ENCODE measurements around the gene IQGAP1.

Gene IQGAP1

DNA sequence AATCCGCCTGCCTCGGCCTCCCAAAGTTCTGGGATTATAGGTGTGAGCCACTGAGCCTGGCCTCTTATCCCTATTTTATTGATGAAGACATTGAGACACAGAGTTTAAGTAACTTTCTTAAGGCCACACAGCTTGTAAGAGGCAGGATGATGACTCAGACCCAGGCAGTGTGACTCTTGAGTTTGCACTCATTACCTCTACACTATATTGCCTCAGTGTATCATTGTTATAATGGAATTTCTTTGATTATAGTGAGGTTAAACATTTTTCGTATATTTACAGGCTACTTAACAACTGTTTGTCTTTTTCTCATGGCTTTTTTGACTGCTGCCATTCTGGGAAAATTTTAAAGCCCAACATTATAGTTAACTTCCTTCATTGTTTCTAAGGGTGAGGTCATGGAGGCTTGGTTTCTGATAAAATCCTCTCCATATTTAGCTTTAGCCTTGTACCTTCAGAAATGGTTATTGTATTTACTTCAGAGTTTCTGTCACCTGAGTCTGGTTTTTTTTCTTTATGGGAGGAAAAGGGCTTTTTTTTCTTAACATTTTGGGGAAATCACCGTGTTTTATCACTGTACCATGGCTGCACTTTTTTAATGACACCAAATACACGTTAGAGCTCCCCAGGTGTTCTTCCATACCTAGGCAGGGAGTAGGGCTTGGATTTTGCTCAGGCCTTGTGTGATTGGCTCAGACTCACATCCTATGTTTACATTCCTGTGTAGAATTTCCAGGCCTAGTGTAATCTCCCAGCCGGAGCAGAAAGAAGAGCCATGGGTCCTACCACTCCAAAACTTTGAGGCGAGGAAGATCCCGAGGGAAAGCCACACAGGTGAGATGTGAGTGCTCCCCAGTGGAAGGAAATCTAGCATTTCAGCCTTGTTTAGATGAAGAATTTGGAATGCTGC lies 29.7 kb upstream of the IQGAP1 start:
- CTCF ChIA-PET, result interaction anchor here (0.6 to 6.0 kb wide), 5 partner anchors 25 to 124 kb away, joined by 3 to 94 read pairs (median 4); no protein-coding TSS in a partner anchor
- DNase-seq (ENCODE audit: low read depth, low spot score), result no peak
- POLR2A ChIA-PET, result no interaction called here
- TF ChIP-seq, protein P1, sequence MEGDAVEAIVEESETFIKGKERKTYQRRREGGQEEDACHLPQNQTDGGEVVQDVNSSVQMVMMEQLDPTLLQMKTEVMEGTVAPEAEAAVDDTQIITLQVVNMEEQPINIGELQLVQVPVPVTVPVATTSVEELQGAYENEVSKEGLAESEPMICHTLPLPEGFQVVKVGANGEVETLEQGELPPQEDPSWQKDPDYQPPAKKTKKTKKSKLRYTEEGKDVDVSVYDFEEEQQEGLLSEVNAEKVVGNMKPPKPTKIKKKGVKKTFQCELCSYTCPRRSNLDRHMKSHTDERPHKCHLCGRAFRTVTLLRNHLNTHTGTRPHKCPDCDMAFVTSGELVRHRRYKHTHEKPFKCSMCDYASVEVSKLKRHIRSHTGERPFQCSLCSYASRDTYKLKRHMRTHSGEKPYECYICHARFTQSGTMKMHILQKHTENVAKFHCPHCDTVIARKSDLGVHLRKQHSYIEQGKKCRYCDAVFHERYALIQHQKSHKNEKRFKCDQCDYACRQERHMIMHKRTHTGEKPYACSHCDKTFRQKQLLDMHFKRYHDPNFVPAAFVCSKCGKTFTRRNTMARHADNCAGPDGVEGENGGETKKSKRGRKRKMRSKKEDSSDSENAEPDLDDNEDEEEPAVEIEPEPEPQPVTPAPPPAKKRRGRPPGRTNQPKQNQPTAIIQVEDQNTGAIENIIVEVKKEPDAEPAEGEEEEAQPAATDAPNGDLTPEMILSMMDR (IDR thresholded peaks at IDR 0.05; ENCODE audit: insufficient read depth, low read length, missing control alignments), result no peak
- H3K4me3 ChIP-seq (ENCODE audit: low read depth, low read length), result no peak overlapping the region

DNA sequence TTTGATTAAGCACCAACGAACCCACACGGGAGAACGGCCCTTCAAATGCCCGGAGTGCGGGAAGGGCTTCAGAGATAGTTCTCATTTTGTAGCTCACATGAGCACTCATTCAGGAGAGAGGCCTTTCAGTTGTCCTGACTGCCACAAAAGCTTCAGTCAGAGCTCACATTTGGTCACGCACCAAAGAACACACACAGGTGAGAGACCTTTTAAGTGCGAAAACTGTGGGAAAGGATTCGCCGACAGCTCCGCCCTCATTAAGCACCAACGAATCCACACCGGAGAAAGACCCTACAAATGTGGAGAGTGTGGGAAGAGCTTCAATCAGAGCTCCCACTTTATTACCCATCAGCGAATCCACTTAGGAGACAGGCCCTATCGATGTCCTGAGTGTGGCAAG lies 27.3 kb upstream of the IQGAP1 start:
- ChIA-PET POLR2A (no interaction called here), CTCF (interaction anchor here (0.9 to 6.0 kb wide), 9 partner anchors 11 to 122 kb away, joined by 3 to 94 read pairs (median 3); no protein-coding TSS in a partner anchor)
- TF ChIP-seq, protein P1 (IDR thresholded peaks at IDR 0.05; ENCODE audit: insufficient read depth, low read length, missing control alignments), result no peak
- no peak for DNase-seq (ENCODE audit: low read depth, low spot score)
- H3K4me3 ChIP-seq (ENCODE audit: low read depth, low read length), result no peak overlapping the region

DNA sequence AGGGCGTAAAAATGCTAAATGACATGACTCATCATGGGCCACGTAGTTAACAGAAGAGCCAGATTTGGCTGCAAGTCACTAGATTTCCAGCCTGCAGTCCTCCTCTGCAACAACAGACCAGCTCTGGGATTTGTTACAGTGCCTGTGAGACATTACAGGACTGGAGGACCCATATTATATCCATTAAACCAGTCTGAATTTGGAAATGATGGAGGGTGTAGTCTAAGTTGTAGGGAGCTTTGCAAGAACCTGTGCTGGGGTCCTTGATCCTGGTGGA lies 25.2 kb upstream of the IQGAP1 start:
- peak; percentile 71 for DNase-seq (ENCODE audit: low read depth, low spot score)
- CTCF ChIA-PET, result interaction anchor here (0.6 to 6.0 kb wide), 13 partner anchors 10 to 149 kb away, joined by 3 to 94 read pairs (median 5); no protein-coding TSS in a partner anchor
- POLR2A ChIA-PET, result interaction anchor here (0.6 to 2.4 kb wide), 3 partner anchors 25 to 42 kb away, joined by 3 to 13 read pairs (median 4); partner anchors contain the start of gene IQGAP1
- TF ChIP-seq, protein P1 (IDR thresholded peaks at IDR 0.05; ENCODE audit: insufficient read depth, low read length, missing control alignments), result no peak
- H3K4me3 ChIP-seq (ENCODE audit: low read depth, low read length), result no peak overlapping the region

DNA sequence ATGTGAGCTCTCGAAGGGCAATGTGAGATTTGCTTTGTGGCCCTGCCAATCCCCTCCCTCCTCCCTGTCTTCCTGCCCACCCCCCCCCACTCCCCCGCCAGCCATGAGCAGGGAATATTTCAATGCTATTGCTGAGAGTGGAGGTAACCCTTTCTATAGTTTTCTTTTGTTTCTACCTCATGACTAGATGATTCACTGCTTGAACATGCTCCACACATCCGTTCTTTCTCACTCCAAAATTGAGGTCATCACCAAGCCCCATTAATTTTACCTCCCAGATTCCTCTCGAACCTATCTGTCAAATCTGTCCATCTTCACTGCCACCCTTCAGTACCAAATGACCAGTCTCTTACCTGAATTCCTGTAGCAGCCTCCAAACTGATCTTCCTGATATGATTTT lies 23.8 kb upstream of the IQGAP1 start:
- no peak for DNase-seq (ENCODE audit: low read depth, low spot score)
- TF ChIP-seq, protein P1 (IDR thresholded peaks at IDR 0.05; ENCODE audit: insufficient read depth, low read length, missing control alignments), result no peak
- no peak overlapping the region for H3K4me3 ChIP-seq (ENCODE audit: low read depth, low read length)
- POLR2A ChIA-PET, result no interaction called here
- CTCF ChIA-PET, result interaction anchor here (3.0 kb wide), 1 partner anchor 101 kb away, joined by 20 read pairs; no protein-coding TSS in a partner anchor

DNA sequence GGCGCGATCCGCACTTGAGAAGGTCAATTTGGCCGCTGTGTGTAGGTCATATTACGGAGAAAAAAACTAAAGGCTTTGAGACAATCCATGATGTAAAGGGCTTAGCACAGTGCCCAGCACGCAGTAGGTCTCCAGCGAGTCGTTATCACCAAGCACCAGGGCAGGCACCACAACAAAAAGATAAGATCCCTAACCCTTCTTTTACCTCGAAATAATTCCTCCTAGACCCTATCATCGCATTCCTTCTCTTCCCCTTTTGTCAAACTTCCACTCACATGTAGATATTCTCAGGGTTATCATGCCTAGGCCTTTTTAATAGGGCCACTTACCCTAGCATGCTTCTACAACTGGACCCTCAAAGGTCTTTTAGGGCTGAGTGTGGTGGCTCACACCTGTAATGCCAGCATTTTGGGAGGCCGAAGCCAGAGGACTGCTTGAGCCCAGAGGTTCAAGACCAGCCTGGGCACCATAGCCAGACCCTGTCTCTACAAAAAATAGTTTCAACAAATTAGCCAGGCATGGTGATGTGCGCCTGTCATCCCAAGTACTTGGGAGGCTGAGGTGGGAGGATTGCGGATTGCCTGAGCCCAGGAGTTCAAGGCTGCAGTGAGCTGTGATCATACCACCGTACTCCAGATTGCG lies 22.5 kb upstream of the IQGAP1 start:
- POLR2A ChIA-PET, result no interaction called here
- DNase-seq (ENCODE audit: low read depth, low spot score), result no peak
- CTCF ChIA-PET, result no interaction called here
- TF ChIP-seq, protein P1 (IDR thresholded peaks at IDR 0.05; ENCODE audit: insufficient read depth, low read length, missing control alignments), result no peak
- no peak overlapping the region for H3K4me3 ChIP-seq (ENCODE audit: low read depth, low read length)

DNA sequence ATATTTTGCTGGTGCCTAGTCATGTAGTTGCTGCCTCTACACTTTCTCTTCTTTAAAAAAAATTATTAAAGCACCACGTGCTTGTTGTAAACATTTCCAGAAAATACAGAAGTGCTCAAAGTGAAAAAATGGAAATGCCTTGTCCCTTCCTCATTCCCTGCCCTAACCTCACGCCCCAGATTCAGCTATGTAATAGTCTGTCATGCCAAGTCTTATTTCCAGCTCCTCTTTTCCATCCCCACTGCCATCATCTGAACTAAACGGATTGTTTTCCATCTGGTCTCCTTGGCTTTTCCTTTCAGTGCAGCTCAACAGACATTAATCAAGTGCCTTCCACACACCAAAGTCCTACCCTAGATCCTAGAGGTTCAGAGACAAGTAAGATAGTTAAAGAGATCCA lies 20.5 kb upstream of the IQGAP1 start:
- DNase-seq (ENCODE audit: low read depth, low spot score), result no peak
- ChIA-PET POLR2A (interaction anchor here (0.6 to 2.1 kb wide), 2 partner anchors 21 to 658 kb away, joined by 5 to 9 read pairs; partner anchors contain the start of gene IQGAP1), CTCF (interaction anchor here (0.6 to 2.2 kb wide), 4 partner anchors 48 to 115 kb away, joined by 3 to 10 read pairs (median 6); no protein-coding TSS in a partner anchor)
- H3K4me3 ChIP-seq (ENCODE audit: low read depth, low read length), result no peak overlapping the region
- TF ChIP-seq, protein P1 (IDR thresholded peaks at IDR 0.05; ENCODE audit: insufficient read depth, low read length, missing control alignments), result no peak

Data from AG04449 (cell line).